Coronary artery (tissue), 2 donors: ENCODE measurements around the gene OSGEP.

ENCODE experiments used
- DNase-seq: peaks from one replicate; pipeline ENCODE4 v3.0.0-alpha.2; 2017; ENCODE audit warnings: low spot score
- H3K27ac ChIP-seq, 2 donors: fragments of 200-600 bp; sonication (generic); one replicate each; pipeline ENCODE4 v1.5.1; 2016 to 2019
- H3K4me3 ChIP-seq: fragments of 200-600 bp; sonication (generic); 2 replicates; pipeline ENCODE4 v1.5.1; 2016; ENCODE audit warnings: mild to moderate bottlenecking, moderate library complexity
- CTCF ChIP-seq: fragments of 200-600 bp; sonication (generic); IDR thresholded peaks from one replicate; pipeline ENCODE4 v1.5.1; 2019; ENCODE audit warnings: antibody characterized with exemption

Gene OSGEP

DNA sequence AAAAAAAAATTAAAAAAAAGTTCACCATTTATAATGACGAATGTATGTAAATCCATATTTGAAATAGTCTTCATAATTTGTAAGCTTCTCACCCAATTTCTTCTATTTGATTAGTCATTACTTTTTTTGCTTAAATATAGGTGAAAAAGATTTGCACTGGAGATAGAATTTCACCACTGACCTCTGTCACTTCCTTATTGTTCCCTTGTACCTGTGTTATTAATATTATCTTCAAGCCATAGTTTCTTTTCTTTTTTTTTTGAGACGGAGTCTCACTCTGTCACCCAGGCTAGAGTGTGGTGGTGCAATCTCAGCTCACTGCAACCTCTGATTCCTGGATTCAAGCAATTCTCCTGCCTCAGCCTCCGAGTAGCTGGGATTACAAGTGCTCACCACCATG, 57.1 kb downstream of the OSGEP start:
- TF ChIP-seq CTCF = no peak
- no peak overlapping the region for H3K4me3 ChIP-seq
- H3K27ac ChIP-seq = no peak overlapping the region
- no peak for DNase-seq
